Measurements from ENCODE around the gene G3BP1. TPM values are rescaled to one million over a fixed set of nuclear protein-coding genes. Genes with fewer than 3 reads are reported as not detected.

G3BP1 gene
- total and polyA plus RNA-seq, 2 of the 13 experiments (the other 11 are each of a cell fraction or from before 2014, with no cell fraction given), result 36.7 to 320 TPM

DNA sequence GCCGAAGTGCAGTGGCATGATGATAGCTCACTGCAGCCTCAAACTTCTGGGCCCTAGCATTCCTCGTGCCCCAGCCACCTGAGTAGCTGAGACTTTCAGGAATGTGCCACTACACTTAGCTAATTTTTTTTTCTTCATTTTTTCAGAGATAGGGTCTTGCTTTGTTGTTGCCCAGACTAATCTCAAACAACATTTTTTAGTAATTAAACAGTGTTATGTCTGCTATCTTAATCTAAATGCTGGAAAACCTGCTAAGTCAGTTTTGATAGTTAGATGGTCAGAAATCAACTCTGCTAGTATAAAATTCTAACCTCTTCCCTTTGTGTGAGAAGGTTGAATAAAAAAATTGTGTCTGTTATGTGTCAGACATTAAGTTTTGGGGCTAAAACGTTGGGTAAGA, 12.4 kb downstream of the G3BP1 start:
- in situ Hi-C loops (cut with HindIII; ENCODE audit: extremely low pct_ligation_motif_present, low pct_unique_long_range_greater_than_20kb) (no loop called here), intact Hi-C loops (cut with micrococcal nuclease; ENCODE audit: unreplicated experiment) (no loop called here)
- no peak overlapping the region for H3K27ac ChIP-seq (ENCODE audit: extremely low read length, insufficient read depth, low read length)
- H3K27me3 ChIP-seq (ENCODE audit: control insufficient read depth in 1 of 2, insufficient read depth in 2 of 2, low read length in 2 of 2), result no peaks in the 10 kb centered on the region
- ATAC-seq (no peak), FAIRE-seq (no peak), DNase-seq (ENCODE audit: low spot score) (no peak)
- no peak overlapping the region for H3K4me2 ChIP-seq (ENCODE audit: low read depth, low read length)
- 81% methylated on average over 3 of the region's 3 CpGs for WGBS (ENCODE audit: low lambda C conversion rate)
- H3K9ac ChIP-seq (ENCODE audit: insufficient read depth, low read depth, low read length), result no peak overlapping the region
- BruUV-seq (replicated peaks), result no TSS peak
- ChIA-PET POLR2A (interaction anchor here (4.8 kb wide), 1 partner anchor 12 kb away, joined by 31 read pairs; the partner anchor contains the start of gene G3BP1), CTCF (ENCODE audit: low intra/inter-chr PET ratio, low total read pairs) (no interaction called here)
- no peak for TF ChIP-seq CCAR2 (optimal IDR thresholded peaks at IDR 0.05; ENCODE audit: low read depth, low read length)
- no peak for TF ChIP-seq ZBTB1 (CRISPR knock-in tag; IDR thresholded peaks at IDR 0.05; ENCODE audit: borderline replicate concordance)
- no peak for TF ChIP-seq PHF21A (CRISPR knock-in tag; IDR thresholded peaks at IDR 0.05)
- no peak for TF ChIP-seq ATF7-NPFF (CRISPR knock-in tag; IDR thresholded peaks at IDR 0.05; ENCODE audit: low read depth)
- no peak for TF ChIP-seq BHLHE40 (IDR thresholded peaks at IDR 0.05; ENCODE audit: low read length)
- no peak for TF ChIP-seq ZNF235 (CRISPR knock-in tag; IDR thresholded peaks at IDR 0.05; ENCODE audit: borderline replicate concordance)
- no peak for TF ChIP-seq FOXP1 (IDR thresholded peaks at IDR 0.05)
- TF ChIP-seq FOXP1 (CRISPR knock-in tag; IDR thresholded peaks at IDR 0.05), result no peak
- peaks cover 92% of the 10 kb centered on the region for H3K79me2 ChIP-seq (ENCODE audit: insufficient read depth, low read length)
- peaks cover 7 to 10% of the 10 kb centered on the region in 2 experiments; a peak in 4 of 5 replicates for H3K36me3 ChIP-seq (replicated peaks in 1 of 2; ENCODE audit: control insufficient read depth in 1 of 2, insufficient read depth in 2 of 2, low read length in 2 of 2)
- peaks cover 84% of the 10 kb centered on the region for H4K20me1 ChIP-seq (ENCODE audit: insufficient read depth, low read length)
- no peak overlapping the region for H2AFZ ChIP-seq (ENCODE audit: low read length)
- H3K9me3 ChIP-seq (ENCODE audit: low read length), result no peaks in the 10 kb centered on the region
- peaks cover 72% of the 10 kb centered on the region for H3K4me1 ChIP-seq (ENCODE audit: insufficient read depth, low read length)
- H3K4me3 ChIP-seq (replicated peaks in 1 of 3; ENCODE audit: insufficient read depth in 1 of 3, low read depth in 2 of 3, low read length in 3 of 3), result no peak overlapping the region

- Histone ChIP-seq H3K27ac (ENCODE audit: extremely low read length, insufficient read depth, low read length) (no peak overlapping the region), H2AFZ (ENCODE audit: low read length) (no peak overlapping the region), H3K4me2 (ENCODE audit: low read depth, low read length) (no peak overlapping the region), H3K79me2 (ENCODE audit: insufficient read depth, low read length) (peaks cover 82% of the 10 kb centered on the region), H3K36me3 (replicated peaks in 1 of 2; ENCODE audit: control insufficient read depth in 1 of 2, insufficient read depth in 2 of 2, low read length in 2 of 2) (peaks cover 11 to 28% of the 10 kb centered on the region in 2 experiments; a peak in 4 of 5 replicates), H4K20me1 (ENCODE audit: insufficient read depth, low read length) (peaks cover 62% of the 10 kb centered on the region), H3K27me3 (ENCODE audit: control insufficient read depth in 1 of 2, insufficient read depth in 2 of 2, low read length in 2 of 2) (no peaks in the 10 kb centered on the region), H3K4me1 (ENCODE audit: insufficient read depth, low read length) (peaks cover 49% of the 10 kb centered on the region), H3K9me3 (ENCODE audit: low read length) (no peaks in the 10 kb centered on the region), H3K4me3 (replicated peaks in 1 of 3; ENCODE audit: insufficient read depth in 1 of 3, low read depth in 2 of 3, low read length in 3 of 3) (no peak overlapping the region), H3K9ac (ENCODE audit: insufficient read depth, low read depth, low read length) (no peak overlapping the region)
- in situ Hi-C loops (cut with HindIII; ENCODE audit: extremely low pct_ligation_motif_present, low pct_unique_long_range_greater_than_20kb), result no loop called here
- CTCF ChIA-PET (ENCODE audit: low intra/inter-chr PET ratio, low total read pairs), result no interaction called here
- BruUV-seq (replicated peaks), result no TSS peak
- TF ChIP-seq ZFP41 (CRISPR knock-in tag; IDR thresholded peaks at IDR 0.05; ENCODE audit: borderline replicate concordance) (no peak), ZNF577 (CRISPR knock-in tag; IDR thresholded peaks at IDR 0.05; ENCODE audit: borderline replicate concordance, low read depth) (no peak)
- FAIRE-seq (no peak), DNase-seq (ENCODE audit: low spot score) (no peak), ATAC-seq (peak; percentile 78)
- 80% methylated on average over 4 of the region's 4 CpGs for WGBS (ENCODE audit: low lambda C conversion rate)
- POLR2A ChIA-PET, result interaction anchor here (4.0 kb wide), 1 partner anchor 14 kb away, joined by 25 read pairs; the partner anchor contains the start of gene G3BP1
- intact Hi-C loops (cut with micrococcal nuclease; ENCODE audit: unreplicated experiment), result no loop called here
These were observed 14.7 kb downstream of the G3BP1 start for GRCh38 chr5:151786468-151786867.

All from HepG2 (cell line).